Nephron (organoid): ENCODE measurements around the gene ZMYM4.

Experiments
- H3K27ac Mint-ChIP-seq, 3 experiments: 2 replicates each; pipeline ENCODE4 v1.8.0; 2020; ENCODE audit warnings: mixed read lengths in 3 of 3, mild to moderate bottlenecking in 2 of 3, moderate library complexity in 1 of 3
- H3K27me3 Mint-ChIP-seq: 2 replicates; pipeline ENCODE4 v1.8.0; 2021; ENCODE audit warnings: low read depth, mild to moderate bottlenecking, moderate library complexity, mixed read lengths
- H3K36me3 Mint-ChIP-seq: 2 replicates; pipeline ENCODE4 v1.8.0; 2020; ENCODE audit warnings: low read depth, mixed read lengths
- H3K4me1 Mint-ChIP-seq: 2 replicates; pipeline ENCODE4 v1.8.0; 2020; ENCODE audit warnings: mixed read lengths
- H3K4me3 Mint-ChIP-seq, 3 experiments: 2 replicates each; pipeline ENCODE4 v1.8.0; 2020; ENCODE audit warnings: mild to moderate bottlenecking in 3 of 3, mixed read lengths in 3 of 3, moderate library complexity in 2 of 3
- H3K9me3 Mint-ChIP-seq: 2 replicates; pipeline ENCODE4 v1.8.0; 2020; ENCODE audit warnings: mixed read lengths
- CTCF ChIP-seq, 3 experiments: fragments of 200-600 bp; sonication (generic); IDR thresholded peaks; one replicate each; pipeline ENCODE4 v1.5.0; 2021; ENCODE audit warnings: antibody characterized with exemption in 3 of 3; ENCODE audit not compliant: unreplicated experiment in 3 of 3

Gene ZMYM4

GRCh38 chr1:35394386-35394785 is 125.9 kb downstream of the ZMYM4 start:
- H3K9me3 Mint-ChIP-seq, result peaks cover 2% of the 10 kb centered on the region
- H3K4me1 Mint-ChIP-seq, result no peaks in the 10 kb centered on the region
- no peak for TF ChIP-seq CTCF (IDR thresholded peaks at IDR 0.05; ENCODE audit: unreplicated experiment in 3 of 3)
- peaks cover 70% of the 10 kb centered on the region for H3K36me3 Mint-ChIP-seq
- no peak overlapping the region for H3K4me3 Mint-ChIP-seq
- no peak overlapping the region for H3K27ac Mint-ChIP-seq
- no peaks in the 10 kb centered on the region for H3K27me3 Mint-ChIP-seq

DNA sequence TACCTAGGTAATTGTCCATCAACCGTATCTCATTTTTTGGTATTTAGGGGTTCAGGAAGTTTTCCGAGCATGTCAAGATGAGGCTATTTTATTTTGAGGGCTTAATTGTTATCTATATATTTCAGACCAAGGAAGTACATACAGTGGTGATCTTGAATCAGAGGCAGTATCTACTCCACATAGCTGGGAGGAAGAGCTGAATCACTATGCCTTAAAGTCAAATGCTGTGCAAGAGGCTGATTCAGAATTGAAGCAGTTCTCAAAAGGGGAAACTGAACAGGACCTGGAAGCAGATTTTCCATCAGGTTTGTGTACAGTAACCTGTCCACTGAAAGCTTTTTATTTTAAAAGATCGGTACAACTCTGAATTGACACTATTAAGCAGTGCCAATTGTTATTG is 130.2 kb downstream of the ZMYM4 start:
- H3K9me3 Mint-ChIP-seq, result peaks cover 16% of the 10 kb centered on the region
- peaks cover 88% of the 10 kb centered on the region for H3K36me3 Mint-ChIP-seq
- H3K27ac Mint-ChIP-seq, result no peak overlapping the region
- H3K27me3 Mint-ChIP-seq, result no peaks in the 10 kb centered on the region
- no peaks in the 10 kb centered on the region for H3K4me1 Mint-ChIP-seq
- TF ChIP-seq CTCF (IDR thresholded peaks at IDR 0.05; ENCODE audit: unreplicated experiment in 3 of 3), result no peak
- no peak overlapping the region for H3K4me3 Mint-ChIP-seq

- no peak overlapping the region for H3K4me3 Mint-ChIP-seq
- no peak overlapping the region for H3K27ac Mint-ChIP-seq
- H3K4me1 Mint-ChIP-seq, result no peaks in the 10 kb centered on the region
- H3K9me3 Mint-ChIP-seq, result peaks cover 16% of the 10 kb centered on the region
- peaks cover 89% of the 10 kb centered on the region for H3K36me3 Mint-ChIP-seq
- TF ChIP-seq CTCF (IDR thresholded peaks at IDR 0.05; ENCODE audit: unreplicated experiment in 3 of 3), result no peak
- H3K27me3 Mint-ChIP-seq, result no peaks in the 10 kb centered on the region
These were observed 132.5 kb downstream of the ZMYM4 start for GRCh38 chr1:35401049-35401448.

GRCh38 chr1:35406103-35406502 is 137.6 kb downstream of the ZMYM4 start:
- no peak for TF ChIP-seq CTCF (IDR thresholded peaks at IDR 0.05; ENCODE audit: unreplicated experiment in 3 of 3)
- Mint-ChIP-seq H3K27me3 (no peaks in the 10 kb centered on the region), H3K4me3 (no peak overlapping the region), H3K4me1 (no peaks in the 10 kb centered on the region), H3K36me3 (peaks cover 92% of the 10 kb centered on the region), H3K9me3 (peaks cover 15% of the 10 kb centered on the region), H3K27ac (no peak overlapping the region)

DNA sequence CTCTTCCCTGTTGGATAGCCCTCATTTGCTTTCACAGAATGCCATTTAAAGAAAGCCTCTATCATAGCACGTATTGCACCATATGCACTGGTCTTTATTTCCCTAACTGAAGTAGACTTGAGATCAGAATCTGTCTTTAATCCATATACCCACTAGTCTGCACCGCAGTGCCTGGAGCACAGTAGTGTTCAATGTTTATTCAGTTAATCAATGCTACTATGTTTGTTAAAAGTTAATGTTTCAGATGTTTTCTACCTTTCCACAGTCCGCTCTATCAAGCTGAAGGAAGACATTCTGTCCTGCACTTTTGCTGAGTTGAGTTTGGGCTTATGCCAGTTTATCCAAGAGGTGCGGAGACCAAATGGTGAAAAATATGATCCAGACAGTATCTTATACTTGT is 139.2 kb downstream of the ZMYM4 start:
- no peaks in the 10 kb centered on the region for H3K4me1 Mint-ChIP-seq
- no peak for TF ChIP-seq CTCF (IDR thresholded peaks at IDR 0.05; ENCODE audit: unreplicated experiment in 3 of 3)
- no peak overlapping the region for H3K27ac Mint-ChIP-seq
- H3K4me3 Mint-ChIP-seq, result no peak overlapping the region
- H3K36me3 Mint-ChIP-seq, result peaks cover 87% of the 10 kb centered on the region
- no peaks in the 10 kb centered on the region for H3K27me3 Mint-ChIP-seq
- H3K9me3 Mint-ChIP-seq, result peaks cover 7% of the 10 kb centered on the region

DNA sequence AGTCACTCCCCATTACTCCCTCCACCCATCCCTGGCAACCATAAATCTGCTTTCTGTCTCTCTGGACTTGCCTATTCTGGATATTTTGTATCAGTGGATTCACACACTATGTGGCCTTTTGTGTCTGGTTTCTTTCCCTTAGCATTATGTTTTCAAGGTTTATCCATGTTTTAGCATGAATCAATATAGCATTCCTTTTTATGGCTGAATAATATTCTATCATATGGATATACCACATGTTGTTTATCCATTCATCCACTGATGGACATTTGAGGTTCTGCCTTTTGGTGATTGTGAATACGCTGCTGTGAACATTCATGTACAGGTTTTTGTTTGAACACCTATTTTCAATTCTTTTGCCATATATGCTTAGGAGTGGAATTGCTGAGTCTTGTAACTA is 140.4 kb downstream of the ZMYM4 start:
- H3K4me3 Mint-ChIP-seq, result no peak overlapping the region
- no peaks in the 10 kb centered on the region for H3K4me1 Mint-ChIP-seq
- H3K36me3 Mint-ChIP-seq, result peaks cover 81% of the 10 kb centered on the region
- H3K27me3 Mint-ChIP-seq, result no peaks in the 10 kb centered on the region
- peaks cover 7% of the 10 kb centered on the region for H3K9me3 Mint-ChIP-seq
- H3K27ac Mint-ChIP-seq, result no peak overlapping the region
- TF ChIP-seq CTCF (IDR thresholded peaks at IDR 0.05; ENCODE audit: unreplicated experiment in 3 of 3), result no peak
